Hepatocyte (in vitro differentiated cells): ENCODE data around the gene FBXL17. TPM values are rescaled to one million over a fixed set of nuclear protein-coding genes. Genes with fewer than 3 reads are reported as not detected.

Experiments
- DNase-seq: peaks from one replicate; pipeline ENCODE4 v3.0.0-alpha.2; 2016; ENCODE audit warnings: low spot score
- H2AFZ ChIP-seq: fragments of 200-600 bp; sonication (generic); 2 replicates; pipeline ENCODE4 v1.6.0; 2016; ENCODE audit warnings: antibody characterized with exemption, mild to moderate bottlenecking
- H3K27ac ChIP-seq: fragments of 200-600 bp; sonication (generic); 2 replicates; pipeline ENCODE4 v1.5.1; 2016; ENCODE audit warnings: mild to moderate bottlenecking
- H3K27me3 ChIP-seq: fragments of 200-600 bp; sonication (generic); 2 replicates; pipeline ENCODE4 v1.6.1; 2016
- H3K36me3 ChIP-seq: fragments of 200-600 bp; sonication (generic); replicated peaks from 2 replicates; pipeline ENCODE4 v1.5.1; 2016; ENCODE audit warnings: low read depth; ENCODE audit not compliant: insufficient read depth
- H3K4me1 ChIP-seq: fragments of 200-600 bp; sonication (generic); 2 replicates; pipeline ENCODE4 v1.5.1; 2016; ENCODE audit warnings: mild to moderate bottlenecking, moderate library complexity; ENCODE audit not compliant: insufficient read depth
- H3K4me2 ChIP-seq: fragments of 200-600 bp; sonication (generic); 2 replicates; pipeline ENCODE4 v1.6.0; 2016
- H3K4me3 ChIP-seq: fragments of 200-600 bp; sonication (generic); 2 replicates; pipeline ENCODE4 v1.5.1; 2016; ENCODE audit warnings: mild to moderate bottlenecking
- H3K79me2 ChIP-seq: fragments of 200-600 bp; sonication (generic); 2 replicates; pipeline ENCODE4 v1.6.0; 2017; ENCODE audit warnings: mild to moderate bottlenecking
- H3K9me2 ChIP-seq: fragments of 200-600 bp; sonication (generic); replicated peaks from 2 replicates; pipeline ENCODE4 v1.6.0; 2017; ENCODE audit warnings: mild to moderate bottlenecking; ENCODE audit not compliant: insufficient read depth
- H3K9me3 ChIP-seq: fragments of 200-600 bp; sonication (generic); 2 replicates; pipeline ENCODE4 v1.5.1; 2016; ENCODE audit warnings: low read depth, mild to moderate bottlenecking
- H4K20me1 ChIP-seq: fragments of 200-600 bp; sonication (generic); 2 replicates; pipeline ENCODE4 v1.6.0; 2016; ENCODE audit warnings: mild to moderate bottlenecking; ENCODE audit not compliant: insufficient read depth, poor library complexity, severe bottlenecking
- EZH2 ChIP-seq: fragments of 200-600 bp; sonication (generic); IDR thresholded peaks from 2 replicates; pipeline ENCODE4 v1.6.1; 2016; ENCODE audit warnings: antibody characterized with exemption, mild to moderate bottlenecking, borderline replicate concordance
- EZH2phosphoT487 ChIP-seq: fragments of 200-600 bp; sonication (generic); IDR thresholded peaks from one replicate; pipeline ENCODE4 v1.6.1; 2018; ENCODE audit warnings: antibody characterized with exemption, mild to moderate bottlenecking, low read depth, moderate library complexity; ENCODE audit not compliant: unreplicated experiment, severe bottlenecking
- WGBS: methylation state at CpG from one replicate; pipeline ENCODE4 v1.1.6; 2016; ENCODE audit warnings: low lambda C conversion rate; ENCODE audit errors: missing lambda C conversion rate; 5-methylcytosine and 5-hydroxymethylcytosine counted together
- polyA plus RNA-seq: library from polyadenylated mRNA; unstranded; fragments of >200 nt; fragmentation: Nextera tagmentation; extraction: Ambion mirVana; gene quantifications from 2 replicates; pipeline ENCODE4 v1.2.1, GENCODE V29; 2016
- total RNA-seq: library from RNA; depleted of rRNA; stranded (reverse); fragments of >200 nt; gene quantifications from 2 replicates; pipeline ENCODE4 v1.2.3, GENCODE V29; 2014
- TF ChIP-seq, protein P1 (sequence below): fragments of 200-600 bp; sonication (generic); IDR thresholded peaks from 2 replicates; pipeline ENCODE4 v1.5.1; 2016; ENCODE audit warnings: antibody characterized with exemption, mild to moderate bottlenecking; ENCODE audit not compliant: poor library complexity

FBXL17 gene
- total and polyA plus RNA-seq, 2 experiments from 2014 or later: 12.5 to 18.2 TPM

DNA sequence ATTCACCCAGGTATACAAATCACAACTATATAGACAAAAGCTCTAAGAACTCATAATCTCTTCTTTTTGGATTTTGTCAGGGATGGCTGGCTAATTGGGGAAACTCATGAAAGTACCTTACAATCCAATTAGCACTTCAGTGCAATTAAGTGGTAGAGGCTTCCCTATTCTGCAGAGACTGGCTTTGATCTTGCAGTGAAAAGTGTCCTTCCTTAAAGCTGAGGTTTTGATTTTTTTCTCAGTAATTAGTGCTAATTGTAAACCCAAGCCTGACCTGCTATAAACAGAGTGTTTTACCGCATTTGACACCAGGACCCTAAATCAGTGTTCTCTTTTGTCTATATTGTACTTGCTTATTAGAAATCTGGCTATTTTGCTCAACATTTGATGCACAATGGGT lies 417.2 kb downstream of the FBXL17 start:
- Histone ChIP-seq H3K9me2 (no peaks in the 10 kb centered on the region), H3K79me2 (no peaks in the 10 kb centered on the region)
- 68% methylated on average over 1 of the region's 1 CpG for WGBS

DNA sequence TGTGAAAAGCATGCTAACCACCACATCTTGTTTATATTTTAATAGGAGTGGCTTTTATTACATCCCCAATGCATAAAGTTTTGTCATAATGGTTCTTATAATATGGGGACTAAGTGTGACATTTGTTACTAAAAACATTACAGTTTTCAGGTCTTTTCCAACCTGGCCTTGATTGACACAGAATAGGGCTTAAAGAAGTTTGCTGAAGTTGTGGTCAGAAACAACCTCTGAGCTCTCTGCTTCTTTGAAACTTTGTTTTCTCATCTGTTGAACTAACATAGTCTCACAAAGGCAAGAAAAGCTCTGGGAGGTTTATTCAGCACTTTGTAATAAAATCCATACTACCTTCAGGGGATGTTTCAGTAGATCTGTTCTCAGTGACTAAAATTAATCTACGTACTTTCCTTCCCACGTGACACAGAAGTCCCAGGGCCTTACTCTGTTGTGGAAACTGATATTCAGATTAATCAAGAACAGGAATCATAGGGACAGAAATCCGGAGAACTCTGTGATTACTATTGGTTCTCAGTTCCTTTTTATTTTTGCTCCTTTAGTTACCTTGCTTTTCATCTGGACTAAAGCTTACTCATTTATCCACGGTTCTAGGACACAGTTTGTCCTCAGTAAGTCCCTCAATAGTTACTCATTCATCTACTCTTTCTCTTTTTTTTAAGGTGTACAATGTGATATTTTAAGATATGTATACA lies 422.2 kb downstream of the FBXL17 start:
- DNase-seq: no peak
- no peak overlapping the region for H3K4me2 ChIP-seq
- no peaks in the 10 kb centered on the region for H3K9me2 ChIP-seq
- no peak overlapping the region for H2AFZ ChIP-seq
- H3K27ac ChIP-seq: no peak overlapping the region
- no peak overlapping the region for H3K4me3 ChIP-seq
- H3K9me3 ChIP-seq: no peaks in the 10 kb centered on the region
- H4K20me1 ChIP-seq: no peaks in the 10 kb centered on the region
- H3K79me2 ChIP-seq: no peaks in the 10 kb centered on the region
- no peaks in the 10 kb centered on the region for H3K27me3 ChIP-seq
- no peak for TF ChIP-seq EZH2phosphoT487
- TF ChIP-seq EZH2: no peak
- TF ChIP-seq, protein P1, sequence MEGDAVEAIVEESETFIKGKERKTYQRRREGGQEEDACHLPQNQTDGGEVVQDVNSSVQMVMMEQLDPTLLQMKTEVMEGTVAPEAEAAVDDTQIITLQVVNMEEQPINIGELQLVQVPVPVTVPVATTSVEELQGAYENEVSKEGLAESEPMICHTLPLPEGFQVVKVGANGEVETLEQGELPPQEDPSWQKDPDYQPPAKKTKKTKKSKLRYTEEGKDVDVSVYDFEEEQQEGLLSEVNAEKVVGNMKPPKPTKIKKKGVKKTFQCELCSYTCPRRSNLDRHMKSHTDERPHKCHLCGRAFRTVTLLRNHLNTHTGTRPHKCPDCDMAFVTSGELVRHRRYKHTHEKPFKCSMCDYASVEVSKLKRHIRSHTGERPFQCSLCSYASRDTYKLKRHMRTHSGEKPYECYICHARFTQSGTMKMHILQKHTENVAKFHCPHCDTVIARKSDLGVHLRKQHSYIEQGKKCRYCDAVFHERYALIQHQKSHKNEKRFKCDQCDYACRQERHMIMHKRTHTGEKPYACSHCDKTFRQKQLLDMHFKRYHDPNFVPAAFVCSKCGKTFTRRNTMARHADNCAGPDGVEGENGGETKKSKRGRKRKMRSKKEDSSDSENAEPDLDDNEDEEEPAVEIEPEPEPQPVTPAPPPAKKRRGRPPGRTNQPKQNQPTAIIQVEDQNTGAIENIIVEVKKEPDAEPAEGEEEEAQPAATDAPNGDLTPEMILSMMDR: no peak
- no peaks in the 10 kb centered on the region for H3K36me3 ChIP-seq
- WGBS: 48% methylated on average over 4 of the region's 4 CpGs
- no peaks in the 10 kb centered on the region for H3K4me1 ChIP-seq

More for the DNA sequence above, 417.2 kb downstream of the FBXL17 start:
- no peaks in the 10 kb centered on the region for H4K20me1 ChIP-seq
- H3K4me2 ChIP-seq: no peak overlapping the region
- TF ChIP-seq EZH2: no peak
- H3K4me3 ChIP-seq: no peak overlapping the region
- H2AFZ ChIP-seq: no peak overlapping the region
- no peak overlapping the region for H3K27ac ChIP-seq
- no peaks in the 10 kb centered on the region for H3K9me3 ChIP-seq
- no peaks in the 10 kb centered on the region for H3K36me3 ChIP-seq
- H3K27me3 ChIP-seq: no peaks in the 10 kb centered on the region
- no peaks in the 10 kb centered on the region for H3K4me1 ChIP-seq
- DNase-seq: no peak

DNA sequence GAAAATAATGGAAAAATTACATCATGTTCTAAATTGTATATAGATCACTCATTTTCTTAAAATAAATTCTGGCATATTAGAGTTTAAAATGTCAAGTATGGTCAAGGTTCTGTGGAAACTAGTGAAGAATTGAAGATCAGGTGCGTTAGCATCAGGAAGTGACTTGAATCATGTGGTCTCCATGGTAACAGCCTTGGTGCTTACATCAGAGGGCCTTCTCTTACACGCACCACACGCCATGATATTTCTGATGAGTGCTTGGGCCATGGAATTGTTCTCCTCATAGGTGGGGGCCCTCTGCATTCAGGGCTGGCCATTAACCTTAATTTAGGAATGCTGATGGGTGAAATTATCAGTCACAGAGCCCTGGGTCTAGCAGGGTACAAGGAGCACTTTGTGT lies 423.0 kb downstream of the FBXL17 start:
- Histone ChIP-seq H3K9me2 (no peaks in the 10 kb centered on the region), H3K4me2 (no peak overlapping the region), H3K27me3 (no peaks in the 10 kb centered on the region), H3K27ac (no peak overlapping the region), H3K4me3 (no peak overlapping the region), H3K79me2 (no peaks in the 10 kb centered on the region), H4K20me1 (no peaks in the 10 kb centered on the region), H2AFZ (no peak overlapping the region), H3K4me1 (no peaks in the 10 kb centered on the region), H3K36me3 (no peaks in the 10 kb centered on the region), H3K9me3 (no peaks in the 10 kb centered on the region)
- TF ChIP-seq, protein P1: no peak
- TF ChIP-seq EZH2phosphoT487 (no peak), EZH2 (no peak)
- WGBS: 91% methylated on average over 3 of the region's 3 CpGs
- no peak for DNase-seq

DNA sequence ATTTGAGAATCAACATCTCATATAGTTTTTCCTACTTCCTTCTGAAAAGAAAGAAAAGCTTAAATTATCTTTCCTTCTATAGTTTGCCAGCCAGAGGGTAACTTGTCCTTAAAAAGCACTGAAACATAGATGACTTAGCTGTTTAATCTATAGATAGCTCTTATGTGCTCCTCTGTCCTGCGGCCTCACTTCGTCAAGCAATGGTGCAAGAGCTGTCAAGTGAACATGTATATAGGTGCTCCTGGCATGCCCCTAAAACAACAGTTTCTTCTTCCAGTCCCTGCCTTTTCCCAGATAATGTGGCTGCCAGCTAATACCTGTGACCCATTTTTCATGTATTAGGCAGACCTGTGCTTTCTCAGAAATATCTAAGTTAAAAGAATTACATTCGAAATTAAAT lies 423.5 kb downstream of the FBXL17 start:
- Histone ChIP-seq H2AFZ (no peak overlapping the region), H3K4me1 (no peaks in the 10 kb centered on the region), H3K36me3 (no peaks in the 10 kb centered on the region), H3K4me2 (no peak overlapping the region), H3K27me3 (no peaks in the 10 kb centered on the region), H3K27ac (no peak overlapping the region), H3K79me2 (no peaks in the 10 kb centered on the region), H3K9me3 (no peaks in the 10 kb centered on the region), H4K20me1 (no peaks in the 10 kb centered on the region), H3K4me3 (no peak overlapping the region), H3K9me2 (no peaks in the 10 kb centered on the region)
- 91% methylated on average over 3 of the region's 3 CpGs for WGBS
- DNase-seq: no peak
- no peak for TF ChIP-seq EZH2phosphoT487
- no peak for TF ChIP-seq EZH2
- TF ChIP-seq, protein P1: no peak
